Naive B cell (primary cell): Measurements from ENCODE around the gene AAR2. TPM values are rescaled to one million over a fixed set of nuclear protein-coding genes. Genes with fewer than 3 reads are reported as not detected.

Source experiments
- ATAC-seq, 2 donors: fragments of 150-1000 bp; cut with Tn5 transposase; 2 replicates each; pipeline ENCODE4 v1.10.0; 2021; ENCODE audit warnings: low read depth in 2 of 2, mild to moderate bottlenecking in 2 of 2, moderate library complexity in 2 of 2
- DNase-seq: peaks from one replicate; pipeline ENCODE4 v3.0.0; 2022
- H3K27ac Mint-ChIP-seq, 6 donors: one replicate each; pipeline ENCODE4 v1.8.0; 2020 to 2022; ENCODE audit warnings: mild to moderate bottlenecking in 6 of 6, mixed read lengths in 6 of 6, moderate library complexity in 5 of 6, inconsistent platforms in 2 of 6
- H3K27me3 Mint-ChIP-seq, 3 donors: one replicate each; pipeline ENCODE4 v1.8.0; 2021 to 2022; ENCODE audit warnings: mixed read lengths in 3 of 3, mild to moderate bottlenecking in 1 of 3
- H3K36me3 Mint-ChIP-seq, 2 donors: one replicate each; pipeline ENCODE4 v1.8.0; 2020 to 2022; ENCODE audit warnings: mixed read lengths in 2 of 2, inconsistent platforms in 1 of 2, mild to moderate bottlenecking in 1 of 2
- H3K4me1 Mint-ChIP-seq, 3 donors: one replicate each; pipeline ENCODE4 v1.8.0; 2020 to 2022; ENCODE audit warnings: mixed read lengths in 3 of 3, inconsistent platforms in 1 of 3, mild to moderate bottlenecking in 1 of 3, moderate library complexity in 1 of 3
- H3K4me3 Mint-ChIP-seq, 8 donors: one replicate each; pipeline ENCODE4 v1.8.0; 2020 to 2022; ENCODE audit warnings: mild to moderate bottlenecking in 8 of 8, mixed read lengths in 8 of 8, moderate library complexity in 8 of 8, inconsistent platforms in 2 of 8
- H3K9me3 Mint-ChIP-seq, 7 donors: one replicate each; pipeline ENCODE4 v1.8.0; 2020 to 2022; ENCODE audit warnings: mixed read lengths in 7 of 7, mild to moderate bottlenecking in 5 of 7, inconsistent platforms in 2 of 7, moderate library complexity in 1 of 7
- polyA plus RNA-seq, 6 donors: library from polyadenylated mRNA; unstranded; fragments of 300-500 nt; fragmentation: Illumina TruSeq; gene quantifications; one replicate each; pipeline ENCODE4 v1.2.3, GENCODE V29; 2021; ENCODE audit warnings: low read depth in 6 of 6

AAR2 gene
- polyA plus RNA-seq, 6 donors from 2014 or later: 29.6 to 48.2 (median 34.7) TPM

GRCh38 chr20:36270744-36271638 is 34.7 kb downstream of the AAR2 start:
- peaks cover 6 to 29% (median 23%) of the 10 kb centered on the region in 3 donors for H3K27me3 Mint-ChIP-seq
- ATAC-seq (no peak), DNase-seq (no peak)
- peak overlapping the region in 2 of 6 donors; percentile 6 to 94 for H3K27ac Mint-ChIP-seq
- no peak overlapping the region for H3K4me3 Mint-ChIP-seq
- no peaks in the 10 kb centered on the region for H3K36me3 Mint-ChIP-seq
- no peaks in the 10 kb centered on the region for H3K4me1 Mint-ChIP-seq
- no peaks in the 10 kb centered on the region for H3K9me3 Mint-ChIP-seq

- Mint-ChIP-seq H3K27ac (peak overlapping the region in 1 of 6 donors; percentile 94), H3K4me3 (no peak overlapping the region), H3K36me3 (no peaks in the 10 kb centered on the region), H3K27me3 (peaks cover 6 to 29% (median 23%) of the 10 kb centered on the region in 3 donors), H3K9me3 (no peaks in the 10 kb centered on the region), H3K4me1 (no peaks in the 10 kb centered on the region)
- ATAC-seq (no peak), DNase-seq (no peak)
These were observed 35.6 kb downstream of the AAR2 start for GRCh38 chr20:36271639-36272546.

- H3K4me1 Mint-ChIP-seq: no peaks in the 10 kb centered on the region
- ATAC-seq (no peak), DNase-seq (no peak)
- no peak overlapping the region for H3K4me3 Mint-ChIP-seq
- no peak overlapping the region for H3K27ac Mint-ChIP-seq
- no peaks in the 10 kb centered on the region for H3K9me3 Mint-ChIP-seq
- peaks cover 6 to 32% (median 23%) of the 10 kb centered on the region in 3 donors for H3K27me3 Mint-ChIP-seq
- H3K36me3 Mint-ChIP-seq: no peaks in the 10 kb centered on the region
These were observed 36.4 kb downstream of the AAR2 start for GRCh38 chr20:36272547-36273220.

- DNase-seq (no peak), ATAC-seq (no peak)
- Mint-ChIP-seq H3K4me3 (no peak overlapping the region), H3K9me3 (no peaks in the 10 kb centered on the region), H3K36me3 (no peaks in the 10 kb centered on the region), H3K27me3 (peaks cover 6 to 37% (median 23%) of the 10 kb centered on the region in 3 donors), H3K4me1 (no peaks in the 10 kb centered on the region), H3K27ac (no peak overlapping the region)
These were observed 37.3 kb downstream of the AAR2 start for GRCh38 chr20:36273414-36274180.

GRCh38 chr20:36274181-36274841 is 38.0 kb downstream of the AAR2 start:
- Mint-ChIP-seq H3K27me3 (peaks cover 6 to 37% (median 23%) of the 10 kb centered on the region in 3 donors), H3K36me3 (no peaks in the 10 kb centered on the region), H3K27ac (peak overlapping the region in 1 of 6 donors; percentile 86), H3K4me3 (no peak overlapping the region), H3K9me3 (no peaks in the 10 kb centered on the region), H3K4me1 (no peaks in the 10 kb centered on the region)
- DNase-seq (no peak), ATAC-seq (no peak)

- Mint-ChIP-seq H3K27me3 (peaks cover 7 to 37% (median 23%) of the 10 kb centered on the region in 3 donors), H3K4me3 (no peak overlapping the region)
- ATAC-seq: no peak
These were observed 38.7 kb downstream of the AAR2 start for GRCh38 chr20:36275011-36275410.

GRCh38 chr20:36275441-36276189 is 39.3 kb downstream of the AAR2 start:
- H3K27me3 Mint-ChIP-seq: peaks cover 10 to 42% (median 29%) of the 10 kb centered on the region in 3 donors
- H3K36me3 Mint-ChIP-seq: no peaks in the 10 kb centered on the region
- no peak for ATAC-seq
- no peaks in the 10 kb centered on the region for H3K9me3 Mint-ChIP-seq
- H3K4me1 Mint-ChIP-seq: no peaks in the 10 kb centered on the region
- H3K4me3 Mint-ChIP-seq: no peak overlapping the region
- no peak for DNase-seq
- H3K27ac Mint-ChIP-seq: no peak overlapping the region

More at GRCh38 chr20:36275011-36275410, 38.7 kb downstream of the AAR2 start:
- H3K27ac Mint-ChIP-seq: no peak overlapping the region
- no peaks in the 10 kb centered on the region for H3K36me3 Mint-ChIP-seq
- no peaks in the 10 kb centered on the region for H3K4me1 Mint-ChIP-seq
- no peaks in the 10 kb centered on the region for H3K9me3 Mint-ChIP-seq
- DNase-seq: no peak

GRCh38 chr20:36277546-36277945 is 41.3 kb downstream of the AAR2 start:
- no peak for DNase-seq

GRCh38 chr20:36279362-36279761 is 43.1 kb downstream of the AAR2 start:
- peaks cover 14 to 38% (median 37%) of the 10 kb centered on the region in 3 donors for H3K27me3 Mint-ChIP-seq
- ATAC-seq: no peak

More at GRCh38 chr20:36277546-36277945, 41.3 kb downstream of the AAR2 start:
- Mint-ChIP-seq H3K4me3 (no peak overlapping the region), H3K4me1 (no peaks in the 10 kb centered on the region), H3K27ac (no peak overlapping the region), H3K27me3 (peaks cover 10 to 48% (median 45%) of the 10 kb centered on the region in 3 donors), H3K9me3 (no peaks in the 10 kb centered on the region), H3K36me3 (no peaks in the 10 kb centered on the region)
- no peak for ATAC-seq

GRCh38 chr20:36279776-36280175 is 43.5 kb downstream of the AAR2 start:
- no peak overlapping the region for H3K27ac Mint-ChIP-seq

More at GRCh38 chr20:36279362-36279761, 43.1 kb downstream of the AAR2 start:
- Mint-ChIP-seq H3K27ac (no peak overlapping the region), H3K9me3 (no peaks in the 10 kb centered on the region), H3K36me3 (no peaks in the 10 kb centered on the region), H3K4me3 (no peak overlapping the region), H3K4me1 (no peaks in the 10 kb centered on the region)
- DNase-seq: no peak

GRCh38 chr20:36281785-36282380 is 45.6 kb downstream of the AAR2 start:
- H3K27me3 Mint-ChIP-seq: peaks cover 12 to 33% (median 32%) of the 10 kb centered on the region in 3 donors
- H3K27ac Mint-ChIP-seq: peak overlapping the region in 1 of 6 donors; percentile 6
- H3K4me3 Mint-ChIP-seq: no peak overlapping the region
- DNase-seq (no peak), ATAC-seq (no peak)
- H3K4me1 Mint-ChIP-seq: no peaks in the 10 kb centered on the region
- no peaks in the 10 kb centered on the region for H3K36me3 Mint-ChIP-seq
- H3K9me3 Mint-ChIP-seq: no peaks in the 10 kb centered on the region

More at GRCh38 chr20:36279776-36280175, 43.5 kb downstream of the AAR2 start:
- Mint-ChIP-seq H3K4me1 (no peaks in the 10 kb centered on the region), H3K4me3 (no peak overlapping the region), H3K27me3 (peaks cover 14 to 33% (median 33%) of the 10 kb centered on the region in 3 donors), H3K36me3 (no peaks in the 10 kb centered on the region), H3K9me3 (no peaks in the 10 kb centered on the region)
- DNase-seq (no peak), ATAC-seq (no peak)
